Inflammatory macrophage treated with lipopolysaccharide for 4 hours (primary cell): ENCODE results near the gene MSI1.

Experiments used
- DNase-seq: peaks from one replicate; pipeline ENCODE4 v3.0.0-alpha.2; 2020

Gene MSI1

DNA sequence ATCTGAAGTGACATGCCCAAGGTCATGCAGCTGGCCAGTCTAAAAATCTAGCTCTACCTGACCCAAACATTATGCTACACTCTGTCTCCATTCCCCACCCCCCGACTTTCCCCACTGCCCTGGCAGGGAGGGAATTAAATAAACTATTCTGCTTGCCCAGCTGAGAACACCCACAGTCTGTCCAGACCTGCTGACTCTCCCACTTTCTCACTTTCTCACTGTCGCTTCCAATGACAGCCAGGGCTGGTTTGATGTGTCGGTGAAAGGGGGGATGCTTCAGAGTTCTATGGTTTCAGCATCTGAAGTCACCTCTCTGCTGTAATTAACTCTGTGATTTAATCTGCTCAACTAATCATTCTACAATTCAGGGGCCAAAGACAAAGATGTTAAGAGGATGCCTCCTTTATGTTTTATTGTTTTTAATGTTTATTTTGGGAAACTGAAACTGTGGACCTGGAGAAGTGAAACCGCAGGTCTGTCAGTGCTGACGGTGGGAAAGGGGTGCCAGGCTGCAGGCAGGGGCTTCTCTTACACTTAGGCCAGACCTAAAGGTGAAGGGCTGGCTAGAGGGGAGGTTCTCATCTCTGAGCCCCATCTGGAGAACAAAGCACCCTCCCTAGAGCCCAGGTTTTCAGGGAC, 8.1 kb upstream of the MSI1 start:
- no peak for DNase-seq

DNA sequence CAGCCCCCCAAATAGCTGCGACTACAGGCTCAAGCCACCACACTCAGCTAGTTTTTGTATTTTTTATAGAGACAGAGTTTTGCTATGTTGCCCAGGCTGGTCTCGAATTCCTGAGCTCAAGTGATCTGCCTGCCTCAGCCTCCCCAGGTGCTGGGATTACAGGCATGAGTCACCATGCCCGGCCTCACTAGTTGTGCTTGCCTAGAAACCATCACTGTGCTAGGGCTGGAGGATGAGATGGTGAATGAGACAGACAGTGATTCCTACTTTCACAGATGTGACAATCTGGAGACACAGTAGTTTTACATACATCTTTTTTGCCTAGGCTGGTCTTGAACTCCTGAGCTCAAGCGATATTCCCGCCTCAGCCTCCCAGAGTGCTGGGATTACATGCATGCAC, 7.5 kb upstream of the MSI1 start:
- no peak for DNase-seq

DNA sequence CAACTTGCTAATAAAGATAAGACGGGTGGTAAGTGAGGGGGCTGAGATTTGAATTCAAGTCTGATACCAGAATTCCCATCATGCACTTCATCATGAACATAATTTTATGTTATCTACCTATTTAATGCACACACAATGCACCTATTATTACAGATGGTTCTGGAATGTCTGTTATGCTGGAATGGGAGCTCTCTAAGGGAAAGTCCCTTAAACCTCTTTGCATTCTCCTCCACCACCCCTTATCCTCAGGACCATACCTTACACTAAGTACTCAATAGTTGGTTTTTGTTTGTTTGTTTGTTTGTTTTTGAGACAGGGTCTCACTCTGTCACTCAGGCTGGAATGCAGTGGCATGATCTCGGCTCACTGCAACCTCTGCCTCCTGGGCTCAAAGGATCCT, 7.0 kb upstream of the MSI1 start:
- DNase-seq = no peak

DNA sequence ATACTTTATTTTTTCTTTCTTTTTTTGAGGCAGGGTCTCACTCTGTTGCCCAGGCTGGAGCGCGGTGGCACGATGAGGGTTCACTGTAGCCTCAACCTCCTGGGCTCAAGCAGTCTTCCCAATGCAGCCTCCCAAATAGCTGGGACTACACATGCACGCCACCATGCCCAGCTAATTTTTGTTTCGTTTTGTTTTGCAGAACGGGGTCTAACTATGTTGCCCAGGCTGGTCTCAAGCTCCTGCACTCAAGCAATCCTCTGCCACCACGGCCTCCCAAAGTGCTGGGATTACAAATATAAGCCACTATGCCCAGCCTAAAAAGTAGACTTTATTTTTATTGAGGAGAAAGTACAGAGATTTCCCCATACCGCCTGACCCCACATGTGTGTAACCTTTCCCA, 4.7 kb upstream of the MSI1 start:
- DNase-seq = no peak

GRCh38 chr12:120370343-120371243, 1.6 kb upstream of the MSI1 start:
- no peak for DNase-seq

- DNase-seq = no peak
These were observed 809 bp upstream of the MSI1 start for GRCh38 chr12:120369603-120370342.

DNA sequence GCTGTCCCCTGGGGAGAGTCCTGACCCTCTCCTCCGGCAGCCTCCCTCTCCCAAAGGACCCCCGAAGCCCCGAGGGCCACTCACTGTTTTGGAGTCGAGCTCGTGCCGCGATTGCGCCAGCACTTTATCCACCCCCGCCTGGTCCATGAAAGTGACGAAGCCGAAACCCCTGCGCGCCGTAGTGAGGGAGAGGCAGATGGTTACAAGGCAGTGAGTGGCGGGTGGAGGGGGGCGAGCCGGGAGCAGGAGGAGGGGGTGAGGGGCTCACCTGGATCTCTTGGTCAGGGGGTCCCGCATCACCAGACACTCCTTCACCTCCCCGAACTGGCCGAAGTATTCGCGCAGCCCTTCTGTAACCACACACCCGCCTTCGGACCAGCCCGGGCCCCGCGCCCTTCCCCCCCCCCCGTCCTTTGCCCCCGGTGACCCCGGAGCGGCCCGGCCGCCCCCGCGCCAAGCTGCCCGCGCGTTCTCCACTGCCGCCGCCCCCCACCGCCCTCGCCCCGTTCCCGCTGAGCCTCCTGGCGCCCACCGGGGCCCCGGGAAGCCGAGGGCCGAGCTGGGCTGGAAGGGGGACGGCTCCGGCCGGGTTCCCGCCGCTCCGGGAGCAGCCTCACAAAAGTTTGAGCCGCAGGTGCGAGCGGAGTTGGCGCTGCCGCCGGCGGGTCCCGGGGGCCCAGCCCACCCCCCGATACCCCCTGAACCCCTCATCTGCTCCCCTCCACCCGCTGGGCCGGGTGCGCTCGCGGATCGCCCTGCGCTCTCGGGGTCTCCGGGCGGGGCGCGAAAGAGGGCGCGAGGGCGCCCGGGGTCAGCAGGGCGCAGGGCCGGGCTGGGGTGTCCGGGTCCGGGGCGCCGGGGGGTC, 808 bp downstream of the MSI1 start:
- no peak for DNase-seq

DNA sequence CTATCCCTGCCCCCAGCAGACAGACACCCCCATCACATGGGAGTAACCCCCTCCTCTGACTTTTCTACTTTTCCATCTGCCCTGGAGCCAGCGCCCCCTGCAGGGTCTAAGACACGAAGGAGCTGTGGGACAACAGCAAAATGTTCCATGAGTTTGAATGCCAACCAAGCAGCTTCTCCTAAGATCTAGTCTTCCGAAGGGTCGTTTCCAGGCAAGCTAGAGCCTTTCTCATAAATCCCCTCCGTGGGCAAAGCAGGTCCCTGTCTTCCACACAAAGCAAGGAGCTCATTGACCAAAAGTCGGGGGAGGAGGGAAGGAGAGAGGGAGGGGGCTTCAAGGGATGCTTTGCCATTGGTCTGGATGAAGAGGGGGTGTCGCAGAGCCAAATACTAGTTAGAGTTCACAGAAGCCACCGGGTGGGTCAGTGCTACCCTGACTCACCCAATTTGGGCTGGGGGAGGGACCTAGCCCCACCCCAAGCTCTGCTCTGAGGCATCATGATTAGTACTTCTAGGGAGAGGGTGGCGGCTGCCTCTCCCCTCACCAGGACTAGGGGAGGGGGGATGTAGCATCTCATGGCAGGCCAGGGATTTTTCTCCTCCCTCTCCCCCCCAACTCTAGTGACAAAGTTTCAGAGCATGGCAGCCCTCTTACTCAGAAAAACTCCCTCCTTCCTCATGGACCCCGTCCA, 1.6 kb downstream of the MSI1 start:
- no peak for DNase-seq

DNA sequence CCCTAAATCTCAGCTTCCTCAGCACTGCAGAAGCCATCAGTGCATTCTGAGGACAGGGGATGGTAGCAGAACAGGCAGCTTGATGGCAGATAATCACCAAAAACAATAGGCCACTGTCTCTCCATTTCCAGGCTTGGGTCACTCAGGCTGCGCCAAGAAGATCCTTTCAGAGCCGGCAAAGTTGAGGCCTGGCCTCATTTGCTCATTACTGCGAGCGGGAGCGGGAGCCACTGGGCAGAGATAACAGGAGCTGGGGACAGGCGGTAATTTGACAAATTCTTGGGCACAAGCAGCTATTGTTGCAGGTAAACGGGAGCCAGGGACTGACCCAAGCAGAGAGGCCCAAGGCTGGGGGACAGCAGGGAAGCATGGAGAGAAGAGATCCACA, 2.1 kb downstream of the MSI1 start:
- DNase-seq = no peak

GRCh38 chr12:120366341-120366705, 2.6 kb downstream of the MSI1 start:
- DNase-seq = no peak

GRCh38 chr12:120365675-120366340, 3.2 kb downstream of the MSI1 start:
- no peak for DNase-seq

DNA sequence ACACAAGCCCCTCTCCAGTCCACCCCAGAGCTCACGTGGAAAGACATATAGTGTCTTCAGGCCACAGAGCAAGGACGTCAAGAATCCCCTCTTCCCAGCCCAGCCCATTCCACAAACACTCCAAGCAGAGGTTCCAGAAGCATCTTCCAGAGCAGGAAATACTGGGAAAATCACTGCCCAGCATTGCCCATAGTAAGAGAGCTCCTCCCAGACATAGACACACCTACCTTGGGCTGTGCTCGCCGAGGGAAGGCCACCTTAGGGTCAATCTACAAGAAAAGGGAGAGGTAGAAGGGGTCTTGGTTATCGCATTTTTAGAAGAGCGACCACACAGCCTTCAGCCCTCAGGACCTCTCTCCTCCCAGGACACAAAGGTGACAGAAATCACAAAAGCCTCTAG, 4.5 kb downstream of the MSI1 start:
- DNase-seq = no peak

DNA sequence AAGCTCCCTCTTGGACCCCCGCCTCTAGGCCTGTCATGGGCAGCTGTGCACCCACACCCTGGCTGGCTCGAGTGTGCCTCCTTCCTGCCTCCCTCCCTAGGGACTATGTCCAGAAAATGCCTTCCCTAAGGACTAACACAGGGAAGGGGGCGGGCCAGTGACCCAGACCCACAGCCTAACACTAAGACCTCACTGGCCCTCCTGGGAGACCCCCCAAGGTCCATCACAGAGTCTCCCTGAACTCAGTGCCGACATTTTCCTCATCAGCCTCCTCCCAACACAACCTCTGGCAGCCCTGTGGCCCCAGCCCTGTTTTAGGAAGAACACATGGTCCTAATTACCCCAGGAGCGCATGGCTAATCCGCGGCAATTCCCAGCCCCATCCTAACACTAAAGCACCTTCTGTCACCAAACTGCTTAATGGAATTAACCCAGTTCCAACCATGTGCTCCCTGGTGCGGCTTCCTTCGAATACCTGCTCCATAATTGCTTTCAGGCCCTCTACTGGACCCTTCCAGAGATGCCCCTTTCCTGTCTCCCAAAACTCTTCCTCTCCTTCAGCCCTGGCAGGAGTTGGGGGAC, 5.6 kb downstream of the MSI1 start:
- DNase-seq = no peak

GRCh38 chr12:120362516-120363273, 6.3 kb downstream of the MSI1 start:
- no peak for DNase-seq

- DNase-seq = no peak
These were observed 7.3 kb downstream of the MSI1 start for GRCh38 chr12:120361506-120362208.

DNA sequence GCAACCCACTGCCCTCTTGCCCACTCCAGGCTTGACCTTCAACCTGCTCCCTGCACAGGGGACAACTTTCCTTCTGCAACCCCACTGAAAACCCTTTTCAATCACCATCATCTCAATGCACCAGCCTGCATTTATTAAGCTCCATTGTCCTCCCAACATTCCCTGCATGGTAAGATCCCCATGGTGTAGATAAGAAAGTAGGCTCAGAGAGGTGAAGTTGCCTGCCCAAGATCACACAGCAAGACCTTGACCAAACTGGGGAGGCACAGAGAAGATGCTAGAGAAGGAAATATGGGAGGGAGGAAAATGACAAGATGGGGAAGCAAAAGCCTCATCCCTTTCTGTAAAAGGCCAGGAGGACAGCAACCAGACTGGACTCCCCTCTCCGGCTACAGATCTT, 9.8 kb downstream of the MSI1 start:
- DNase-seq = no peak

- DNase-seq = no peak
These were observed 10.4 kb downstream of the MSI1 start for GRCh38 chr12:120358412-120359100.

DNA sequence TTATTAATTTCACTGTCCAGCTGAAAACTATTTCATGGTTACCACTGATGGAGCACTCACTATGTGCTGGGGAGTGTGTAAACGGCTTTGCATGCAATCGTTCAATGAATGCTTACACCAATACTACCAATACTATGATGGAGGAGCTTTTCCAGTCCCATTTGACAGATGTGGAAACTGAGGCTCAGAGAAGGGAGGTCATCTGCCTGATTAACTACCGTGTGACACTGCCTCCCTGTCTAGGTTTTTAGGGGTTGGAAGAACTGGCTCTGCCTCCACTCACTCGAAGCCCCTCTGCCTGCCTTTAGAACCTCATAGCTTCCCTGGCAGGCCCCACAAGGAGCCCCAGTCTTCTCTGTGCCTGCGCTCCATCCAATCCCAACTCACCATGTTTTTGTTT, 11.9 kb downstream of the MSI1 start:
- DNase-seq = no peak

GRCh38 chr12:120356567-120357030, 12.4 kb downstream of the MSI1 start:
- peak; percentile 54 for DNase-seq
